HG03439 (cell line): ENCODE data around the gene GBGT1.
"Not testable (repeated sequence)": the region's sequence is repeated elsewhere in the genome, so short reads cannot be mapped to it uniquely, and the experiment has no call there.

Experiments used
- ATAC-seq: cut with Tn5 transposase; IDR thresholded peaks from one replicate; pipeline ENCODE4 v1.9.1; 2021; ENCODE audit warnings: mild to moderate bottlenecking, moderate library complexity; ENCODE audit not compliant: unreplicated experiment

Gene GBGT1

DNA sequence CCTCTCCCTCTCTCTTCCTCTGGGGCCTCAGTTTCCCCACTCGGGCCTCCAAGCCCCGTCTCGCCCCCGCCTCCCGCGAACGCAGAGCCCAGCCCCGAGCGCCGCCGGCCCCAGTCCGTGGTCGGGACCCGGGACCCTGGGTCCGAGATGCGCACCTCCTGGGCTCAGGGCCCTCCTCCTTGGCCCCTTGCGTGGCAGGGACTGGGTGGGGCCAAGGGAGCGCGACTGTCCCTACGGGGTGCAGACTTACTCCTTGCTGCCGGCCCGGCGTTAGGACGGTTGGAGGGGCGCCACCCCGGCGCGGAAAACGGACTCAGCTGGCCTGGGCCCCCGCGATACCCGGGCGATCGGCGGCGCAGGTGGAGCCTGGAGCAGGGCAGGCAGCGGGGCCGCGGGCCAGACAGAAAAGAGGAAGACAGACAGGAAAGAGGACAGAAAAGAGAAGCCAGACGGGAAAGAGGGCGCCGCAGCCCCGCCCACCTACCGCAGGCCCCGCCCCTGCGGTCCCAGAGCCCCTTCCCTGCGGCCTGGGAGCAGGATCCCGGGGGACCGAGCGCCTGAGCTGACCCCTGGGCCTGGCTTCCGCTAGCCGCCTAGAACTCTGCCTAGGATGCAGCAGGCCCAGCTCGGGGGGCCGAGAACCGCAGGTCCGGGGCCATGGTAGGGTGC is at the start of gene GBGT1:
Gene GBGT1 (minus strand): TSS at position 411 of the 669 bp plus-strand sequence. CDS start 1,502 bp downstream, outside the sequence.
- no peak for ATAC-seq

DNA sequence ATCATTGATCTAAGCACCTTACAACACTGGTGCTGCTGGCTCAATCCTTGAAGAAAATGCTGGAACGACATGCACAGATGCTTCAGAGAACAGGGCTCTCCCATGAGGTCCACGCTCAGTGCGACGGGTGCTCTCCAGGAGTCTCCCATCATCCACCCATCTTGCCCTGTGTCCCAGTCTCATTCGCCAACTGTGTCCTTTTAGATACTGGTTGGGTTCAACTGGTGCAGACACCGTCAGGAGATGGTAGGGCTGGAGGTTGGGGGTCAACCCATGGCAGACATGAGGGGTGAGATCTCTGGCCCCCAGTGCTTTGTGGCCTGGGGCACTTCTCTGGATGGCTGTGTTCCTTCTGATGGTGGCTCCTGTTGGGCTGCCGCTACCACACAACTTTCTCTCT is 46.9 kb upstream of the GBGT1 start:
- ATAC-seq, result no peak

DNA sequence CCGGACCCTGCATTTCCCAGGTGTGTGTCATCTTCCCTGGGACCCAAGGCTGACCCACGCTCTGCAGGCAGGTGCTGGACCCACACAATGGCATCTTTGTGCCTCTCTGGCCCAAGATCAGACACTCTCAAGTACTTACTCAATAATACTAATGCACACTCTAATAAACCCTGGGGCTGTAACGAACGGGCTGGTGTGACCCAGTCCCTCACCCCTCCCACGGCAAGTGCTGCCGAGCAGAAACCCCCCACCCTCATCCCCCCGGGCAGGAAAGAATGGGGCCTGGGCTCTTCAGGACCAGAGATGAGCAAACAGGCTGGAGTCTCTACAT is 46.5 kb upstream of the GBGT1 start:
- ATAC-seq, result no peak

DNA sequence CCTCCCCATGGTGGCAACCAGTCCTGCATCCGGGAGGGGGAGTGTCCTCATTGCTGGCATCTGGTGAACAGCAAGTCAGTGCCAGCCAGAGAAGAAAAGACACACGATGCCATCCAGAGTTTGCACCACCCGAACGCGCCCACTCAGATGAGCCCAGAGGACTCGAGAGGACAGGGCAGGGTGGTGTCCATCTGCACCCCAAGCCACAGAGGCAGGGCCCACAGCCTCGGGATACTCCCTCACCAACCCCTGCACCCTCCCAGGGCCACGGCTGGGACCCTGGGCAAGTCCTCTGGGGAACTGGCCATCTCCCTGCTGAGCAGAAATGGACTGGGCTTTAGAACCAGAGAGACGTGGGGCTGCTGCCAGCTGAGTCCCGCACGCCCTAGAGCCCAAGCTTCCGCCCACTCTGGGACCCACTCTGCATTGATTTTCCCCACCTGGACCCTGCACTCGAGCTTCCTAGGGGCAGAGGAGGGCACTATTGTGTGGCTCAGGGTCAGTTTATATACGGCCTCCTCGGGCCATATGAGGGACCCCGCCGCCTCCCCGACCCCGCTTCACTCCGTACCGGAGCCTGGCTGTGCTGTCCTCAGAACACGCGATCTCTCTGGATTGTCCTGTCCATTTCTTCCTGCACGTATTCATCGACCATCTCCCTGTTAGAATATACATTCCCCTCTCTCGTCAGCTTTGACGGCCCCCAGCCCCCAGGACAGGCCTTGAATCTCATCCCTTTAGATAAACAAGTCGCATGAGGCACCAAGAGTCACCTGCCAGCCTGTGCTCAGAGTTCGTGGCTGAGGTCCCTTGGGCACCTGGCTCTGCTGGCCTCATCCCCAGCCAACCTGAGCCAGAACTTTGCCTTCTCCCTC is 45.9 kb upstream of the GBGT1 start:
- ATAC-seq, result not testable (repeated sequence)

DNA sequence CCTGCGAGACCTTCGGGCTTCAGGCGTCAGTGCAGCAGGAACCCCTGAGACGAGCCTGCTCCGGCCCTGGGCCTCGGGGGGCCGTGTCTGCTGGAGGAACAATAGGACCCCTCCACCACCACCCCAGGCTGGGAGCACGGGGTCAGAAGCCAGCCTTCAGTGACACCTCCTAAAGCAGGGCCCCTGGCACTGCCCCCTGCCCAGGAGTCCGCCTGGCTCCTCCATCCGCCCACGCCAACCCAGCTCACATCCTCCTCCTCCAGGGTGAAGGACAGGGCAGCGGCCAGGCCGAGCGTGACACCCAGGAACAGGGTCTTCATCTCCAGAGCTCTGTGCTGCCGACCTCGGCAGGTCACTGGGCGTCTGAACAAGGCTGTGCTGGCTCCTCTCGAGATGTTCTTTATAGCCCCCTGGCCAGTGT is 45.2 kb upstream of the GBGT1 start, which contains the start of gene OBP2B:
Gene OBP2B (minus strand): TSS at position 371 of the 421 bp plus-strand sequence. CDS start 51 bp downstream, at position 320.
- not testable (repeated sequence) for ATAC-seq

DNA sequence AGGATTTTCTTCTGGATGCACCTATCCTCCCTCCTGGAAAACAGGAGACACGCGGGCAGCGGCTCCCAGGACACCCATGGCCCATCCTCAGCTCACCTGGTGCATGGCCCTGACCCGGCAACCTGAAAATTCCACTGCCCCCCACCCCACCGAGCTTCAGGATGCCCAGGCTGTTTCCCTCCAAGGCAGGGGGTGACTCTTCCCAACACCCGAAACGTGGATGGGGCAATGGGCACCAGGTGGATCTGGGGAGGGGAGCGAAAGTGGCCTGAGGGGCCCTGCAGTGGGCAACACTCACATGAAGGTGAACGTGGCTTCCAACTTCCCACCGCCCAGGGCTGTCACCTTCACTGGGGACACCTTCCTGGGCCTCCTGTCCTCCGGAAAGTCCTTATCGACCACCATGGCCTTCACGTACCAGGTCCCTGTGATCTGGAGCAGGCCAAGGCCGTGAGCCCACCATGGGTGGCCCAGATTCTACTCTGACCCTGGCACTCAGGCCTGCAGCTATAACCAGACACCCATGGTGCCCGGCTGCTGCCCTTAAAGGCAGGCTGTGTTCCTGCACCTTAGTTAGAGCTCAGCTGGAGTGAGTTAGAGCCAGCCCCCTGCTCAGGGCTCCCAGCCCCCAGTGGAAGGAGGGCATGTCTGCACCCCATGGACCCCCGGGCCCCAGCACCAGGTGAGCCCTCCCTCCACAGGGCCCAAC is 44.6 kb upstream of the GBGT1 start:
- not testable (repeated sequence) for ATAC-seq

DNA sequence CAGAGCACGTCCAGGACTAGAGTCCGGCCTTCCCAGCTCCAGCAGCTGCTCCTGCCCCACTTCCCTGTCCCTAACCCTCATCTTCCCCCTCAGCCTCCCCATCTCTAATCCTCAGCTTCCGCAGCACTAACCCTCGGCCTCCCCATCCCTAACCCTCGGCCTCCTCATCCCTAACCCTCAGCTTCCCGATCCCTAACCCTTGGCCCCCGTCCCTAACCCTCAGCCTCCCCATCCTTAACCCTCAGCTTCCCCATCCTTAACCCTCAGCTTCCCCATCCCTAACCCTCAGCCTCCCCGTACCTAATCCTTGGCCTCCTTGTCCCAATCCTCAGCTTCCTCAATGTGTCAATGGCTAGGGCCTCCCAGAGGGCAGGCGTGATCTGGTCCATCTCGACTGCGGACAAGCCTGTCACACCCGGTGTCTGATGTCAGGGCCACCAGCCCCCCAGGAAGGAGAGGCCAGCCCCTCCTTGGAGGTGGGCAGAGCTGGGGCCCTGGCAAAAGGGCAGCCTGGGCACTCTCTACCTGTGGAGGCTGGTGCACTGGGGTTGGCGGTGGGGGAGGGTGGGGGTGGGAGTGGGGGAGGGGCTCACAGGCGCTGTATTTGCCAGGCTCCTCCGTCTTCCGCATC is 43.9 kb upstream of the GBGT1 start:
- no peak for ATAC-seq

DNA sequence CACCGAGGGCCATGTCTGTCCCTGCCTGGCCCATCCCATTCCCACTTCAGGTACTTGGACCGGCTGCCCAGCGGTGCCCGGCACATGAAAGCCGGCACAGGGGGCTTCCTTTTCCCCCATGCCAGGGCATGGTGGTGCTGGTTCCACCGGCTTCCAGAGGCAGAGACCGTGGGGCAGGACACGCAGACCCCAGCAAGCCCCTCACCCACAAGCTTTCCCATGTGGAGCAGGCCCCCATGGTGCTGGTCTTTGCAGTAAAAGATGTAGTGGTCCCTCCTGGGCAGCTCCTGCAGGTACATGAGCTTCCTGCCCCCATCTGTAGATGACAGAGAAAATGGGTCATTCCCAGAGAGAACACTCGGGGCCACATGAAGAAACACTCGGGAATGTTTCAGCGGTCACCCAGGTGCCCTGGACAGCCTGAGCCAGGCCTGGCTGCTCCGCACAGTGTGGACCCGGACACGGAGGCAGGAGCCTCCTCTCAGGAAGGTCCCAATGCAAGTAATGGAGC is 43.4 kb upstream of the GBGT1 start:
- ATAC-seq, result no peak

DNA sequence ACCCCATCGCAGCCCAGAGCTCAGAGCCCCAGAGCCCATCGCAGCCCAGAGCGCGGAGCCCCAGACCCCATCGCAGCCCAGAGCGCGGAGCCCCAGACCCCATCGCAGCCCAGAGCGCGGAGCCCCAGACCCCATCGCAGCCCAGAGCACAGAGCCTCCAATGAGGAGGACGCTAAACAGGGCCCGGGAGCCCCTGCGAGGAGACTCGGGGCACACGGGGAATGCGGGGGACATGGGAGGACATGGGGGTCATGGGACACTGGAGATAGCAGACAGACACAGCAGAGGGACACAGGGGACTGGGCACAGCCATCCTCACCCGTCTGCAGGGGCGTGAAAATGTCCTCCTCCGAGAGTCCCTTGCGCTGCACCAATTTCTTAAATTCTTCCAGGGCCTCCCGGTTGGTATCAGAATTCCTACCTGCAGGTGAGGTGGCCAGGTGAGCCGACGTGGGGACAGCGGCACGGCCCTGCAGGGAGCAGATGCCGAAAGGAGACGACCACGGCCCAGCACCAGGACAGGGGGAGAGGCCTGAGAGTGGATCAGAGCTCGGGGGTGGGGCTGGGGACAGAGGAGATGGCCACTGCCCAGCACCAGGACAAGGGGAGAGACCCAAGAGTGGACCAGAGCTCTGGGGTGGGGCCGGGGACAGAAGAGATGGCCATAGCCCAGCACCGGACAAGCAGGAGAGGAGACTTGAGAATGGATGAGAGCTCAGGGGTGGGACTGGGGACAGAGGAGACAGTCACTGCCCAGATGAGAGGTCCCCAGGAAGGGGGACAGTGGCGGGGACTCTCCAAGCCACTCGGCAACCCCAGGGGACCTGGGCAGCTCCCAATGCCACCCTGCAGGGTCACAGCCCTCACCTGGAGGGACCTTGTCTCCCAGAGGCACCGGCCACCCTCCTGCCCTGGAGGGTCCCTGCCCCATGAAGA is 42.5 kb upstream of the GBGT1 start:
- ATAC-seq, result no peak

DNA sequence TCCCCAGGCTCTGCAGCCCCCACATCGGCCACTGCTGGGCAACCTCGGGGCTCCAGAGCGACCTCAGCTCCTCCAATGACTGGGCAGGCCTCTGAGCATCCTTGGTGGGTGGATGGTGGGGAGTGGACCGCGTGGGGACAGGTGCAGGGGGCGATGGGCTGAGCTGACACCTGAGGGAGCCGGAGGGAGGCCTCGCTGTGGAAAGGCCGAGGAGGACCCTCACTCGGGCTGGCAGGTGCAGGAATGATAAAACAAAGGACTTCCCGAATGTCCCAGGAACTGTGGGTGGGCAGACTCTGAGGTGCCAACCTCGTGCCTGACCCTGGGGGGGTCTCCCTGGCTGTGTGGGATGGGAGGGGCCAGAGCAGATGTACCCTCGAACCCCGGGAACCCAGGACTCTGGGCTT is 41.8 kb upstream of the GBGT1 start:
- not testable (repeated sequence) for ATAC-seq

DNA sequence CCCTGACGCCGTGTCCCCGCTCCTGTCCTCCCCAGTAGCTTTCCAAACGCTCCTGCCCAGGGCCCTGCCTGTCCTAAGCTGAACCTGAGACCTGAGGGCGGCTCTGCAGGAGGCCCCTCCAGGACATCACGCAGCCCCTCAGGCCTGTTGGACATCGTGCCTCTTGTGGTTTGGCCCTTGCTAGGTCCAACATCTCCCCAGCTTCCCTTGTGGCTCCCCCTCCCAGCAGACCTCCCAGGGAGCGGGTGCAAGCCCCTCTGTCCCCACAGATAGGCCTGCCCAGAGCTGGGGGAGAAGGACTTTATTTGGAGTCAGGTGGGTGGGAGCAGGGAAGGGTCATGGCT is 41.3 kb upstream of the GBGT1 start:
- no peak for ATAC-seq

DNA sequence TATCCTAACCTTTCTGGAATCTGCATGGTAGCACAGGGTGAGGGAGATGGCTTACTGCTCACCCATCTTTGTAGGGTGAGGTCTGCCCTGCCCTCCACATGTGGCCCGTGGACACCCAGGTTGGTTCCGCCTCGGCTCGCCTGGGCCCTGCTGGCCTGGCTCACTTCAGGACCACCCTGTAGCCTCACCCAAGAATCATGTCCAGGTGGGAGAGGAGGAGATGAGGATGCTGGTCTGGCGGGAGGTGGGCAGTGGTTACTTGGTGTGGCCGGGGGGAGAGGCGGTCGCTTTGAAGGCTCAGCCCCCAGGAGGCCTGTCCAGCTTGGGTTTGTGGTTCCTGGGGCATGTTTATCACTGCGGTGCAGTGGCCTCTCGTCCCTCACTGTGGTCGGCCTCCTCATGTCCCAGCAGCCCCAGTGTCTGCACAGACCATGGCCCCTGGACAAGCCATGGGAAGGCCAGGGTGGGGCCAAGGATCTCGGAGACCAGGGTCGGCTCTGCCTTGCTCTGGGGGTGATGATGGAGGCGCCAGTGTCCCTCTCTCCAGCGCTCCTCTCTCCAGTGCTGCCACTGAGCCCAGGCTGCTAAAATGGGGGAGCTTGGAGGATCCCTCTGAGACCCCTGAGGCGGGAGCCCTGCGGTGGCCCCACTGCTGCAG is 40.8 kb upstream of the GBGT1 start:
- no peak for ATAC-seq

DNA sequence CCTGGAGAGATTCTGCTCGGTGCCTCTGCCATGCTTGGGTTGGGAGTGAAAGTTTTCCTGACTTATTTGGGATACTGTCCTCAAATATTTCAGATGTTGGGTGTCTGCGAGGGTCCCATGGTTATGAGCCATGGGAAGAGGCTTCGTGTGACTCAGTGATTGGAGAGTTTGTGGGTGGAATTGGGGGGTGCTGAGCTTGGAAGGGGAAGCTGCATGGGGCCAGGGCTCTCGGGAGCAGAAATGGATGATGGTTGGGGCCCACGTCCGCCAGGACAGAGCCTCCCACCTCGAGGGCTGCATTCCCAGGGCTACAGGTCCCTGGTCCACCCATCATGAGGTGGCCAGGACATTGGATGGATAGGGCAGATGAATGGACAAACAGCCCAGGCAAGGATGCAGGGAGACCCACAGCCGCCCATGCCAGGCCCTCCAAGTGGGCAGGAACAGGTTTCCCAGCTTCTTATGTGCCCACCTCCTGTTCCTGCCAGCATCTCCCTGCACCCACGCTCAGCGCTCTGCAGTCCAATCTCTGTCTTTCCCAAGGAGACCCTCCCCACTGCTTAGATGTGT is 39.9 kb upstream of the GBGT1 start:
- ATAC-seq, result no peak

DNA sequence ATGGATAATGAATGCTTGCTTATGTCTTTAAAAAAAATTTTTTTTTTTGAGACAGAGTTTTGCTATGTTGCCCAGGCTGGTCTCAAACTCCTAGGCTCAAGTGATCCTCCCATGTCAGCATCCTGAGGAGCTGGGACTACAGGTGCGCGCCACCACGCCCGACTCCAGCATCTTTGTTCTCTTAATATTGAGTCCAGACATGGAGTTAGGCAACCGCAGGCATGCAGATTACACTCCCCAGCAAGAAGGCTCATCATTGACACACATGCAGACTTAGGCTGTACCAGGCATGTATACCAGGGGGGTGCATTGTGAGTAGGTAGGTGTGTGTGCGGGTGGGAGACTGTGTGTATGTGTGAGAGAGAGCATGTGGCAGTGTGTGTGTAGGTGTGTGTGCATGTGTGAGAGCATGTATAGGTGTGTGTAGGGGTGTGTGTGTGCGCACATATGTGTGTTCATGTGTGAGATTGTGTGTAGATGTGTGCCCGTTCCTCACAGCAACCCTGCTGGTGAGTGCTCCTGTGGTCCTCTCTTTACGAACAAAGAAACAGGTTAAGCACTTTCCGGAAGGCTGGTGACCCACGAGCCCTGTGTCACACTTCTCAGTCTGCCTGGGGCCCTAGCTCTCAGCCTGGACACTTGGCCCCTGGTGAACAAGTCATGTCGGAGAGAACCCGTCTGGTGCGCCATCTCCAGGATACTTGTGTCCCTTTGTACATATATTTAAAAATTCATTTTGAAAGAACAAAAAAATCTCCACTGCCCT is 39.2 kb upstream of the GBGT1 start:
- no peak for ATAC-seq

DNA sequence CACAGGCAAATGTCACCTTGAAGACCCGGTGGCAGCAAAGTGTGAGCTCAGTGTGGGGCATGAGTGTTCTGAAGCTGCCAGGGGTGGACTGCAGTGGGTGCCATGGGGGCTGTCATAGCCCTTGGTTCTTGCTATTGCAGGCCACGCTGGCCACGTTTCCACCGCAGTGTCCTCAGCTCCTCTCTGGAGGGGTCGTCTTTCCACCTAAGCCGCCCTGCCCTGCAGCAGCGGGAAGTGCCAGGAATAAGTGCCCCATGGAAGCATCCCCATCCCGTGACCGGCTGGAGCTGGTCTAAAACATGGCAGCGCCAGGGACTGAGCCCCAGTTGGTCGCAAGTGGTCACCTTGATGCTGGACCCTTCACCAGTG is 38.4 kb upstream of the GBGT1 start:
- no peak for ATAC-seq

DNA sequence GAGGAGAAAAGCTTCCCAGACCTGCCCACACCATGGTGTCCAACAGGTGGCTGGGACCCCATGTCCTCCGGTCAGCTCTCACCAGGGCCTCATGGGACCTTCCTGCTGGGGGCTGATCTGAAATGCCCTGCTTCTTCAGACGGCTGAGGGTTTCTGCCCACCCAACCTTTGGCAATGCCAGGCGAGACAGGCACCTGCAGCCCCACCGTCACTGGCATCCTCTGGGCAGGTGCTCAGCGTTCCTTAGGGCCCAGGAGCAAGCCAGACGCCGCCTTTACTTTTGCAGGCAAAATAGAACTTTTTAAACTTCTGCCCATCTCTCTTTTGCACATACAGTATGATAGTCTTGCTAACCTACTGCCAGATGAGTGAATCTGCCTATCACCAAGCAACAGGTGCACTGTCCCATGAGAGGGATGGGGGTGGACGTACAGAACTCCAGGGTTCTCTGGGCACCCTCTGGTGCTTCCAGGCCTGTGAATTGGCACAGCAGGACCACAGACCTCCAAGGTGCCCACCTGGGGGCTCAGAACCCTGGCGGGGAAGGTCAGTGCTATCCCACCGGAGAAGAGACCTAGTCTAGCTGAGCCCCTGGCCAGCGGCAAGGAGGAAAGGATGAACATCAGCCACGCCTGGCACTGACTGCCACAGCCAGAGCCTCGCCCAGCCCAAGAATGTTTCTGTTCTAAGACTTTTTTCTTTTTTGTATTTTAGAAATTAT is 37.9 kb upstream of the GBGT1 start:
- ATAC-seq, result no peak

DNA sequence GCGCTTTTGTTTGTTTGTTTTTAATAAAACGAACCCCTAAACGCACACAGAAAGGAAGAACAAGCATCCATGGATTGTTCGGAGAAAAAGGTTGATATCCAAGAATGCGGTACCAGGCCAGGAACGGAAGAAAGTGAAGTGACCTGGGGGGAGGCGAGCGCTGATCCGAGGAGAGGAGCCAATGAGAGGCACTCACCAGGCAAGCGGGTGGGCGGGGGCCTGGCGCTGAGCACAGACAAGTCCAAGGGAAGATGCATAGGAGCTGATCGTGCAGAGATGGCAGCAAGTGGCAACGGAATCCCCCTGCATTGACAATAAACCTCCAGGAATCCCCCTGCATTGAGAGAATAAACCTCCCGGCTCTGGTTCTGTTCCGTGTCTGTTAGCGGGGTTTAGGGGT is 36.9 kb upstream of the GBGT1 start:
- ATAC-seq, result no peak
